KMS-11 (cell line): ENCODE data around the gene IL1RN.

Experiments used
- H2AFZ ChIP-seq: fragments of 200-600 bp; sonication (generic); 2 replicates; pipeline ENCODE4 v1.6.1; 2016; ENCODE audit warnings: antibody characterized with exemption, mixed run types, low read depth
- H3K27ac ChIP-seq: fragments of 200-600 bp; sonication (generic); 2 replicates; pipeline ENCODE4 v1.6.1; 2016; ENCODE audit warnings: mild to moderate bottlenecking, mixed run types
- H3K27me3 ChIP-seq: fragments of 200-600 bp; sonication (generic); 2 replicates; pipeline ENCODE4 v1.6.1; 2017; ENCODE audit warnings: mild to moderate bottlenecking, low read depth, mixed run types, moderate library complexity; ENCODE audit not compliant: insufficient read depth
- H3K36me3 ChIP-seq: fragments of 200-600 bp; sonication (generic); 2 replicates; pipeline ENCODE4 v1.6.1; 2017; ENCODE audit warnings: mild to moderate bottlenecking, mixed run types; ENCODE audit not compliant: insufficient read depth
- H3K4me1 ChIP-seq: fragments of 200-600 bp; sonication (generic); 2 replicates; pipeline ENCODE4 v1.6.1; 2016; ENCODE audit warnings: mild to moderate bottlenecking, low read depth, mixed run types; ENCODE audit not compliant: poor library complexity, severe bottlenecking
- H3K4me2 ChIP-seq: fragments of 200-600 bp; sonication (generic); 2 replicates; pipeline ENCODE4 v1.7.0; 2016; ENCODE audit warnings: mild to moderate bottlenecking, mixed run types
- H3K4me3 ChIP-seq: fragments of 200-600 bp; sonication (generic); IDR thresholded peaks from 2 replicates; pipeline ENCODE4 v1.6.1; 2017; ENCODE audit warnings: low read depth, low read length, mixed read lengths; ENCODE audit not compliant: insufficient read depth
- H3K79me2 ChIP-seq: fragments of 200-600 bp; sonication (generic); 2 replicates; pipeline ENCODE4 v1.6.1; 2016; ENCODE audit warnings: low read depth, mixed run types; ENCODE audit not compliant: insufficient read depth
- H3K9ac ChIP-seq: fragments of 200-600 bp; sonication (generic); 2 replicates; pipeline ENCODE4 v1.6.1; 2016; ENCODE audit warnings: mild to moderate bottlenecking, mixed run types
- H4K20me1 ChIP-seq: fragments of 200-600 bp; sonication (generic); 2 replicates; pipeline ENCODE4 v1.6.1; 2016; ENCODE audit warnings: mild to moderate bottlenecking, mixed run types; ENCODE audit not compliant: insufficient read depth
- CTCF ChIP-seq: fragments of 200-600 bp; sonication (generic); conservative IDR thresholded peaks from 2 replicates; pipeline ENCODE4 v1.6.1; 2017; ENCODE audit warnings: low read depth, mild to moderate bottlenecking, antibody characterized with exemption, low read length, moderate library complexity, mixed read lengths

Gene IL1RN

GRCh38 chr2:113126845-113127645, at the start of gene IL1RN:
Gene IL1RN, plus strand, starts transcription at chr2:113127598. Its CDS starts 27 bp downstream, at chr2:113127625.
- Histone ChIP-seq H3K79me2 (no peaks in the 10 kb centered on the region), H3K4me3 (no peak within 1 kb of the TSS), H3K9ac (no peak within 1 kb of the TSS), H3K27ac (no peak within 1 kb of the TSS), H3K4me1 (no peaks in the 10 kb centered on the region), H2AFZ (no peak within 1 kb of the TSS), H3K4me2 (no peak within 1 kb of the TSS), H3K27me3 (no peaks in the 10 kb centered on the region), H3K36me3 (no peaks in the 10 kb centered on the region), H4K20me1 (no peaks in the 10 kb centered on the region)
- TF ChIP-seq CTCF, result no peak

GRCh38 chr2:113077921-113078320, 49.5 kb upstream of the IL1RN start:
- H3K36me3 ChIP-seq, result no peaks in the 10 kb centered on the region
- H3K4me3 ChIP-seq, result no peak overlapping the region
- H3K4me1 ChIP-seq, result no peaks in the 10 kb centered on the region
- no peak overlapping the region for H3K4me2 ChIP-seq
- H3K79me2 ChIP-seq, result no peaks in the 10 kb centered on the region
- no peaks in the 10 kb centered on the region for H3K27me3 ChIP-seq
- H3K27ac ChIP-seq, result no peak overlapping the region
- H4K20me1 ChIP-seq, result no peaks in the 10 kb centered on the region
- no peak overlapping the region for H2AFZ ChIP-seq
- TF ChIP-seq CTCF, result no peak
- no peak overlapping the region for H3K9ac ChIP-seq

GRCh38 chr2:113078350-113078839, 49.0 kb upstream of the IL1RN start:
- no peaks in the 10 kb centered on the region for H3K27me3 ChIP-seq
- no peak overlapping the region for H3K9ac ChIP-seq
- no peaks in the 10 kb centered on the region for H3K4me1 ChIP-seq
- no peak overlapping the region for H3K27ac ChIP-seq
- no peak overlapping the region for H3K4me3 ChIP-seq
- H4K20me1 ChIP-seq, result no peaks in the 10 kb centered on the region
- H3K79me2 ChIP-seq, result no peaks in the 10 kb centered on the region
- H2AFZ ChIP-seq, result no peak overlapping the region
- H3K36me3 ChIP-seq, result no peaks in the 10 kb centered on the region
- no peak overlapping the region for H3K4me2 ChIP-seq
- TF ChIP-seq CTCF, result no peak

- H3K36me3 ChIP-seq, result no peaks in the 10 kb centered on the region
- no peak overlapping the region for H3K27ac ChIP-seq
- H3K4me3 ChIP-seq, result no peak overlapping the region
- H3K79me2 ChIP-seq, result no peaks in the 10 kb centered on the region
- no peak for TF ChIP-seq CTCF
- H4K20me1 ChIP-seq, result no peaks in the 10 kb centered on the region
- no peaks in the 10 kb centered on the region for H3K27me3 ChIP-seq
- H3K4me2 ChIP-seq, result no peak overlapping the region
- H3K4me1 ChIP-seq, result no peaks in the 10 kb centered on the region
- no peak overlapping the region for H2AFZ ChIP-seq
- H3K9ac ChIP-seq, result no peak overlapping the region
Measured at GRCh38 chr2:113079131-113079530, 48.3 kb upstream of the IL1RN start.
